Measurements from ENCODE around the gene PTPRK. TPM values are rescaled to one million over a fixed set of nuclear protein-coding genes. Genes with fewer than 3 reads are reported as not detected.

Gene PTPRK
- total RNA-seq, 1 donor from 2014 or later: 1.9 TPM

DNA sequence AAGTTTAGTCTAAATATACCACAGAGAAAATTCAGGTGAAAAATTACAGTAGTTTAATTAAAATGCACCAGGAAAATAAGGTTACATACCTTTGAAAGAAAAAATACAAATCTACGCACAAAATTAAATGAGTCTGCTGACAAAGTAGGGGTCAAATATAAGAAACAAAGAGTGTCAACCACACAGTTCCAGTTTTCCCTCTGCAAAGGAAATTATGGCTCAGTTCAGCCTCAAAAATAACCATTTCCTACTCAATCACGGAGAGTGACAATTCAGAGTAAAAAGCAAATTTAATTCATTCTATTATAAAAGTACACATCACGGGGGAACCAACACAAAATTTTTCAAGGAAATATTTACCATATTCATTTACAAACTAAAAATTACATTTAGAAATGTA is 124.8 kb downstream of the PTPRK start:
- intact Hi-C loops (cut with micrococcal nuclease): no loop called here

DNA sequence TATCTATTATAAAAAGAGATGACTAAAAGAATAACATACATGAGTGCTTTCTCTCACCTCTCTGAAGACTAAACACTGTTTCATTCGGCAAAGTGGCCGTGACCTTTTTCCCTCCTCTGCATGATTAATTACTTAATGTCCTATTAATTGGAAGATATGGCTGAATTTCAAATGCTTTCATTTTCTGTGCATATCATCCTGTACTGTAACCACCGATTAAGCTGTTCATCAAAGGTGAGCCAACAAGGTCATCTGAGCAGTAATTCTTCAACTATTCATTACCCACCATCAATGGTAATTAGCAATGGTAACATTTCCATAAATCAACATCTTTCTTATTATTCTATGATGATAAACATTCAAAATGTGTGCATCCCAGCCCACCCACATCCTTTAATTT is 125.2 kb downstream of the PTPRK start:
- intact Hi-C loops (cut with micrococcal nuclease): no loop called here

DNA sequence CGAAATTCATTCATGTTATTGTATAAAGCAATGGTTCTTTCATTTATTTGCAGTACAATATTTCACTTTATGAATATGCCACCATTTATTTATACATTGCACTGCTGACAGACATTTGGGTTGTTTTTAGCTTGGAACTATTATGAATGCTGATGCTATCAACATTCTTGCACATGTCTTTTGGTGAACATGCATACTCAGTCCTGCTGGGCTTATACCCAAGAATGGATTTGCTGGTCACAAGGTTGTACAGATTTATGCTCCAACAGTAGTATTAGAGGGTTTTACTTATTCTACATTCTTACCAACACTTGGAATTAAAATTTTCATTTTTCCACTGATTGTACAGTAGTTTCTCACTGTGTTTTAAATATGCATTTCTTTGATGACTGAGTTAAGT is 126.2 kb downstream of the PTPRK start:
- intact Hi-C loops (cut with micrococcal nuclease): no loop called here

DNA sequence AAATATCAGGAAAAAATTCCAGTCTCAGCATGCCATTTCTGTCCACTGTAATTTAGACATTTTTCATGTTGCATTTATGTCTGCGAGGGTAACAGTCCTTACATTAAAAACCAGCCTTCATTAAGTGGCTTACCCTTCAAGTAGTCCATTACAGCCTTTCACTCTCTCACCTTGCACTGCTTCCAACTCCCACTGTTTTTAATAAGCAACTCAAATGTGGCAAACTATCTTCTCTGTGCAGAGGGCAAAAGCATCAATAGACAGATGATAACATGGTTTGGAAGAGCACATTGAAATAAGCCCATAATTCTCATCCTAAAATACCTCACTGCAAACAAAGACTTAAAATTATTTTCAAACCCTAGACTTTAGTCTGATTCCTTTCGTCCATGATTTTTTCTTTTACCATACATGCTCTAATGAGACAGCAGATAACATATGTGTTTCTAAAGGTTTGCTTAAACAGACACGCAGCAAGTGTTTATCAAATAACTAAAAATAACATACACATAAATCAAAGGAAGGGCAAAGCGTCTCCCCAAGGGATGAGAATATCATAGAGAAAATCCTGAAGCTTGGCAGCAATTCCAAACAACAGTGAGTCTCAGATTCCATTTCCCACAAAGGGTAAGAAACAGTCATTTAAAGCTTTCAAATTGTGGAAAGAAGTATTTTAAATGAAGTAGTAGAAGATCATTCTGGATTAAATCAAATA is 130.4 kb downstream of the PTPRK start:
- intact Hi-C loops (cut with micrococcal nuclease): no loop called here

DNA sequence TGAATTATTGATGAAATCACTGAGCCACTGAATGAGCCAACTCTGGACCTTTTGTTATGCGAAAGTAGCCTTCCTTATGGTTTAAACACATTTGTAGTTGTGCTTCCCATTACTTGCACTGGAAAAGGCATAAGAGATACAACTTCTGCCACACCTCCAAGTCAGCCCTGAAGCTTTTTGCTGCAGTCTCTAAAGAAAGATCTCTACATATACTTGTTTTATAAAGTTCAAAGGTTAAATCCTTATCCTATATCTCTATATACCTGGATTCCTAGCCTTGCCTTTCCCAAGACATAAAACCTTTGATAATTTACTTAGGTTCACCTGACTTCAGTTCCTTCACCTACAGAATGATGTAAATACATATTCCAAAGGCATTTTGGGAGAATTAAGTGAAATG is 132.0 kb downstream of the PTPRK start:
- intact Hi-C loops (cut with micrococcal nuclease): no loop called here

DNA sequence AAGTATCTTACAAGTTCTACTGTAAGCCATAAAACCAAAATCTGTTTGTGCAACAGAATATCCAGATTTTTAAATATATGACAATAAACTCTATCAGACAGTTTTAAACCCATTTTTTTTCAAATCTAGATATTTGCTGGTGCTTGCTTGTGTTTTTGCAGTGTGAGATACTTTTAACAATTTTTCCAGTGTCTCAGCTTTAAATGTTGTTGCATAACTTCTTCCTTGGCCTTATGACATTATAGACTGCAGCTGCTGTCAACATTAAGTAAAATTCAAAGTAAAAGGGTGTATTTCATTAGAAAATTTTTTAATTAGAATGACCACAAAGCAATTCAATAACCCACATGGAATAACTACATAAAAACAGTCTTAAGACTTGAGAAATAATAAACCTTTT is 139.5 kb downstream of the PTPRK start:
- intact Hi-C loops (cut with micrococcal nuclease): no loop called here

DNA sequence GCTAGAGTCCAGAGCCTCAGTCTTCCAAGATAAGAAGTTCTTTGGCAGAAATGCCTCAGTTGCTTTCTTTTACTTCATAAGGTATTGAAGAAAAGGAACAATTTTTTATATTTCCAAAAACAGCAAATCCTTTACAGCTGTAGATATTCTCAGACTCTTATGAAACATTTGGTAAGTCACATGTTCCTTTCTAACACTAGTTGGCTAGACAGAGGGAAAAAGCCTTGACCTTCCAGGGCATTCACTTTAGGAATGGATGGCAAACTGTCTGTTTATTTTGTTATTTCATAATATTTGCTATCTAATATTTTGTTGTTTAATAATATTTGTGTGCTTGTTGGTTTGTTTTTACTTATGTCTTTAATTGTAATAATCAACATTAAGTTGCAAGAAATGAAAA is 140.8 kb downstream of the PTPRK start:
- intact Hi-C loops (cut with micrococcal nuclease): no loop called here

DNA sequence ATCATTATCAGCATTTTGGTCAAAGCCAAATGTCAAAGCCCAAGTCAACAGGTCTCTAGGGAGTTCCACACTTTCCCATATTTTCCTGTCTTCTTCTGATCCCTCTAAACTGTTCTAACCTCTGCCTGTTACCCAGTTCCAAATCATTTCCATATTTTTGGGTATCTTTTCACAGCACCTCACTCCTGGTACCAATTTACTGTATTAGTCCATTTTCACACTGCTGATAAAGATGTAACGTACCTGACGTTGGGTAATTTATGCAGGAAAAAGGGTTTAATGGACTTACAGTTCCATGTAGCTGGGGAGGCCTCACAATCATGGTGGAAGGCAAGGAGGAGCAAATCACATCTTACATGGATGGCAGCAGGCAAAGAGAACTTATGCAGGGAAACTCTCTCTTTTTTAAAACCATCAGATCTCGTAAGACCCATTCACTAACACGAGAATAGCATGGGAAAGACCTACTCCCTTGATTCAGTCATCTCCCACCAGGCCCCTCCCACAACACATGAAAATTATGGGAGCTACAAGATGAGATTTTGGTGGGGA is 143.4 kb downstream of the PTPRK start:
- intact Hi-C loops (cut with micrococcal nuclease): no loop called here

DNA sequence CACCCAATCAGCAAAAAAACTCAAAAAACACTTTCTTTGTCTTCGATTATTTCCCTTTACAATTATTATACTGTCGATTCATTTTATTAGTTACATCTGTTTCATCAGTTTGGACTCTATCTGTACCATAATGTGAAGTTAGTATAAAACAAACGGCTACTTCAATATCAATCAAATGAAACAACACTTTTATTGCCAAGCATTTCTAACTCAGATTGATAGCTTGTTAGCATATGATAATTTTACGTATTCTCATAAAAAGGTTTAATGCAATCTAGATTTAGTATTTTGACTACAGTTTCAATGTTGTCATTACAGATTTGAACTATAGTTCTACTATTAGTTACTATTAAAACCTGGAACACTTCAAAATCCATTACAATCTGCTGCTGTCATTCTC is 149.3 kb downstream of the PTPRK start:
- intact Hi-C loops (cut with micrococcal nuclease): no loop called here

DNA sequence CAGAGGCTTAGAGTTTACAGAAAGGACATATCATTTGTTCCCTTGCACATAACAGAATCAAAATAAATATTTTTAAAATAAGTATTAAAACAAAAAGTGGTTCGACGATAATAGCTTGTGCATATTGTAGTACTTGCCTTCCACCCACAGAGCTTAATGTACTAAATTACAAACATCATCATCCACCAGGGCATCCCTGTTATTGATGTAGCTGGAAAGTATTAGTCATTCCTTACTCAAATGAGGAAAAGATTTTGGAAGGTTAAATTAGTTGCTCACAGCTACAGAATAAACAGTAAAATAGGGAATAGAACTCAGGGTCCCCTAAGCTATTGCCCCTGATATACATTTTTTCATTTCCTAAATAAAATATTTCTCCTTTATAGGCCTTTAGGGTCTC is 150.3 kb downstream of the PTPRK start:
- intact Hi-C loops (cut with micrococcal nuclease): no loop called here

DNA sequence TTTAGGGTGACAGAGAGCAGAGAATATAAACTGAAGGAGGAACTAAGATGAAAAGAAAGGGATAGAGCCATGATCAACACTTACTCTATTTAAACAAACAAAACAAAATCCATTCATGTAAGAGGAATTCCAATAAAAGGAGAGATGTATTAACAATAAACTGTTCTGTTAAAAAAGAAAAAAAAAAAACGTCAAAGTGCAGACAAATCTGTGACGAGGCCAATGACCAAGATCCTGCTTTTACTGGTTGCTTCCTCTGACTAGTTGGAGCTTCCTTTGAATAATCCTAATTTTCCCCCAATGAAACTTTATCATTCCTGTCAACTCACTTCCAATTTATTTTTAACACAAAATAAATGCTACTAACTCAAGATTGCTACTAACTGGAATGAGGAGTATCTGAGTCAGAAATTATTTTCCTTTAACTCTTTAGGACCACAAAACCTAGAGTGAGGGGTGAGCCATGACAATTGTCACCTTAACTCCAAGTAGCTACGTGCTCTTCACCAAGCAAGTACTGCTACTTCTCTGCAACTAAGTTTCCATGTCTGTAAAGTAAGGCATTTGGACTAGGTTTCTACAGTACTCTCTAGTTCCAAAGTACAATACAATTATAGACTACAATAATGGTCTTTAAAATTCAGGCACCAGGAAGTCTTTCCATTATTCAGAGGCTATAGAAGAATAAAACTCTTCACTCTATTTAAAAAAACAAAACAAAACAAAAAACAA is 152.0 kb downstream of the PTPRK start:
- intact Hi-C loops (cut with micrococcal nuclease): no loop called here

DNA sequence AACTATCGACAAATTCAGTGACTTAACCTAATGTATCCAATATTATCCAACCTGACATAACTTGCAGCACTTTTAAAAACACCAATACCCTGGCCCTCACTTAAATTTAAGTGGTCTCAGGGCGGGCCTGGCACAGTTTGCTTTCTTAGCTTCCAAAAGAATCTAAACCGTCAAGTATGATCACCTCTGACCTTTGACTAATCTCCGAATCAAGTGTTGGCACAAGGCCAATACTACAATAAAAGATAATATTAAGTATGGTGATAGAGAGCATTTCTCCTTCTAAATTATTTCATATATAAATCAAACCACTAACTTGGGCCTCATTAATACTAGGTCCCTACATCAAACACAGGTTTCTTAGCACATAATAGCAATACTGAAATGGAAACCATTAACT is 153.0 kb downstream of the PTPRK start:
- intact Hi-C loops (cut with micrococcal nuclease): no loop called here

DNA sequence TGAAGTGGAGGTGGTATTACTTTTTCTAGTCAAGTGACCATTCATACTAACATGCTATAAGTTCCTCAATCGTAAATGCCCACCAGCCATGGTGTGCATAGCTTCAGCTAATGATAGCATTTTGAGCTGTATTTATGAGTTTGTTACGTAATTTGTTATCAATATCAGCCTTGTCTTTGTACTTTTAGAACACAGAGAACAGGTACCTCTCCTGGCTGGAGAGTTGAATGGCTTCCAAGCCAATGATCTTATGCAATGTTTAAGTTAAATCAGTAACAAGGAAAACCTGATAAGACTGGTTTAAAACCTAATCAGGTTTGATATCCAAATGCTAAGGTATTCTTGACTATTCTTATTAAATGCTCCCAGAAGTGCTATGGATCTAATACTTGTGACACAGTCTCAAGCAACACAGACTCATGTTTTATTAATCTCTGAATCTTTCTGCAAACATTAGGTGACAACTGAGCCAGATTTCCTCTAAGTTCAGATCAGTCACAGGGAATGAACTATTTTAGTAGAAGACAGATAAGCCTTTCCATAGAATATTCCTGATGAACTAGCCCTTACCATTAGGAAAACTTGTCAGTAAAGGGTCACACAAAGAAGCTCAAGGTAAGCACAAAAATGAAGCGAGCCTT is 154.8 kb downstream of the PTPRK start:
- intact Hi-C loops (cut with micrococcal nuclease): no loop called here

DNA sequence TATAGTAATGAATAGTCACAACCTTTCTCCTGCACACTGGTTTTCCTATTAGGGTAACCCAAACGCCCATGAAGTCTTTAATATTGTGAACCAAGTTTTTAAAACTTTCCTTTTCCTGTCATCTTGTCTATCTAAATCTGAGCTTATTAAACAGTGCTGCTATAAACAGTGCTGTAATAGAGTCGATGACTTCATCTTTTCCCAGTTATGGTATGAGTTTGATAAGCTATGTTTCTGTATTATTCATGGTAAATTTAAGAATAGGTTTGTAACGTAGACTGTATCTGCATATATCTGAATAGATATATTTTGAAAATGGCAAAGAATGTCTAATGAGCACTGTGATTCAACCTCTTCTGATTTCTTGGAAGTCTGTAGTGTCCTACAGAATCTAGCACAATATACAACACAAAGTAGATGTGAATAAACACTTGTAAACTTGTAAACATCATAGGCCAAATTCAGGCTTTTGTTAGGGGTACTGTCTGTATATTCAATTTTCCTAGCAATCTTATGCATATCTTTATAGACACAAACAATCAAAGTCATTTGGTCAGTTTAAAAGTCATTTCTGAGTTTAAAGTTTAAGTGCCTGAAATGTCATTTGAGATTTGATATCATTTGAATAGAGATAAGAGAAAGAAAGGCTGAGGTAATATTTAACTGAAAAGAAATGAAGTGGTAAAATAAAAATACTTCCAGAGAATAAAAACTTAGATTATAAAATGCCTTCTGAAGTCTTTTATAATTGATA is 155.5 kb downstream of the PTPRK start:
- intact Hi-C loops (cut with micrococcal nuclease): no loop called here

DNA sequence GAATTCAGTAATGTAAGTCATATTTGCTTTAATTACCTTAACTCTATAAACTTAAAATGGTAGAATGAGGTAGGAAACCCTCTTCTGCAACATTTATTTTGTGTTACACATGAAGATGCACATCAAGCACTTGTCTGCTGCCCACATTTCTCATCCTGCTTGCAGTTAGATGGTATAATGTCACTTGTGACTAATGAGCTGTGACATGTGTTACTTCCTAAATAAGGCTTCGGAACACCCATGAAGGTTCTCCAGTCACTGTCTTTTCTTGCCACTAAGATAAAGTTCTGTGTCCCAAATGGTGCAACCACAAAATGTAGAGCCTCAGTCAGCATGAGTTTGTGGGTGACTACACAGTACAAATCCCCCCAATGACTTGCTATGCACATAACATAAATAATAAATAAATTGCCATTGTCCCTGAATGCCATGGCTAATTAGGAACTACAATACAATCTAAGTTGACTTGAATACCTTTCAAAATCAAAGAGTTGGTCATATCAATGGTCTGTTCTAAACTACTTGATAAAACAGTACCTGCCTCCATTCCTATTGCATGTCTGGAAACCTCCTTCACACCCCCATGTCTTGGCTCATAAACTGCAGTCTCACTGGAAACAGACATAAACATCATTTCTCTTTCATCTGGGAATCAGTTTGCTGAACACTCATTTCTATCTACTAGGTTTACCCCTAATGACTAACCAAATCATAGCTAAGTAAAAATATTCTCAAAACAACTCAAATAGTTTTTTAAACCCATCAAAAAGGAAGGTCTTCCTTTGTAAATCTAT is 157.2 kb downstream of the PTPRK start:
- intact Hi-C loops (cut with micrococcal nuclease): loop anchor here (1.0 kb wide), 1 partner anchor 43 kb away; no protein-coding TSS in a partner anchor

DNA sequence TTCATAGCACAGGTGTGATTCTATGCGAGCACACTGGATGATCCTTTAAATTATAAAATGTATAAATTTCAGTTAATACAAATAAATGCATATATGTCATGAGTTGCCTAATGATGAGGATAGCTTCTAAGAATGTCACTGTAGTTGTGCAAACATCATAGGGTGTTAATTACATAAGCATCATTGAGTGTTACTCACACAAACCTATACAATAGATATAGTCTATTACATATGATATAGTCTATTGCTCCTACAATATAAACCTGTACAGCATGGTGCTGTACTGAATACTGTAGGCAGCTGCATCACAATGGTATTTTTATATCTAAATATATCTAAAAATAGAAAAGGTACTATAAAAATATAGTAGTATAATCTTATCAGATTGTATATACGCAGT is 159.0 kb downstream of the PTPRK start:
- intact Hi-C loops (cut with micrococcal nuclease): no loop called here

DNA sequence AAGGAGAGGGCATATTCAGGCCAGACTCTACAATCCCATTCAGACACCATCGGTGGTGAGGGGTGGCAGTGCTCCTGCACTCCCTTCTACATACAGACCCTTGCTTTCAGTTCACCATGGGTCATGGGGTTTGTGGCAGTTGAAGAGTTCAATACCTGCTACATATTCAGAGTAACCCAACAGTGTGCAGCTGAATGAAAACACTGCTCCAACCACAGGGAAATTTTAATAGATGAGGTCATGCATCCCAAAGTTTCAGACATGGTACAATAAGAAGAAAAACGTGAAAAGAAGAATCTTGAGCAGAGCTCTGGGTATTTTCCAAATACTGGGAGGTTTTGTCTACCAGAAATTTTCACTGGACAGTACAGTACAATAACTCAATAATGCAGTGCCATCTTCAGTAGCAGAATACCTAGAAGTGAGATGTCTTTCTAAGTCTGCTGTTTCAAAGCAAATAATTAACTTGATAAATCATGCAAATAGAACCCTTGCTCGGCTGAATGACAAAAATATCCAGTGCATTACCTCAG is 162.1 kb downstream of the PTPRK start:
- intact Hi-C loops (cut with micrococcal nuclease): no loop called here

DNA sequence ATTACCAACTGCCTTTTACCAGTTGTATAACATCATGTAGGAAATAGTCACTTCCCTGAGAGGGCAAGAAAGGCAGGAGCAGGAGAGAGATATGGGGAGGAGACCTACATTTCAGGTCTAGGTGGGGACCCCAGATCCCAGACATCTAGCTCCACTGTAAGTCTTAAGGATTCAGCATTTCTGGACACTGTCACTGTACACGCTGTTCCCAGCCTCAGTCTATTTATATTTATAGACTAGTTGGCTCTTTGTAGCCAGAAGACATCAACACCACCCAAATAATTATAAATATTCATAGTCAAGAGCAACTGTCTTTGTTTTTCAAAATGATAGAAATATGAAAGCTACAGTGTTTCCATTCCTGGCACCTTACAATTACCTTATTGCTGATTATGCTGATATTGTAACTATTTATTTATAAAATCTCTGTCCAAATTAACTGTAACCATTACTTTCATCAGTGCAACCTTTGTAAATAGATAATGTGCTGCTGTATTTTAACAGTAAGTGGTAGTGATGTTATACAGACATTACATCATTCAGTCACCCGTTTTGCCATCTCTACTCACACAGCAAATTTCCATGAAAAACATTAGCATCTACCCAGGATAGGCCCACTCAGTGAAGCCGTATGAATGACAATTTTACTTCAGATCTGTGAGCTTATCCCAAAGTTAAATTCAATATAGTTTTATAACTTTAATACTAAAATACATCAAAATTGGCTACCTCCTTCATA is 162.8 kb downstream of the PTPRK start:
- intact Hi-C loops (cut with micrococcal nuclease): no loop called here

DNA sequence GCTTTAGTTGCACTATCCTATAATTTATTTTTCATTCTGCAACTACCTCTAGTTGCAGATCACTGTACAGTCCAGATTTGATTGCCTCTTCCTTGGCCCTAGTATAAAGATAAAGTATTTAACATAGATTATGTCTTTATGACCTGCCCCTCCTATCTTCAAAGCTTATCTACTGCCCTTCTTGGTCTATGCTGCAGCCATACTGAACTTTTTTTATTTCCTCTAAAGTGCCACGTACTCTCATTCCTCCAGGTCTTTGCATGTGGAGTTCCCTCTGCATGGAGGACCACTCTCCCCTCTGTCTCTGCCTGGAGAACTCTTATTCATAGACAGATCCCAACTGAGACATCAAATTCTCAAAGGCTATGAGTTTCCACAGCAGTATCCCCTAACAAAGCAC is 168.0 kb downstream of the PTPRK start:
- intact Hi-C loops (cut with micrococcal nuclease): no loop called here

DNA sequence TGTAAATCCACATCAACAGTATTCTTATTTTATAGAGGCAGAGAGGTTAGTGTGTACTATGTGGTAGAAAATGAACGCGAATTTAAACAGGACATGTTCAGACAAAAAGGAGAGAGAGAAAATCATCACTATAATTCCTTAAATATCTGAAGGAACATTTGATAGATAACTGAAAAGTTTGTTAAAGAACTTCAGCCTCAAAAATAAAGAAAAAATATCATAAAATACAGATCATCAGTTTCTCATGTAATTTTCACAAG is 169.2 kb downstream of the PTPRK start:
- intact Hi-C loops (cut with micrococcal nuclease): no loop called here
